Measurements from ENCODE around the gene DNAH5. TPM values are rescaled to one million over a fixed set of nuclear protein-coding genes. Genes with fewer than 3 reads are reported as not detected.

DNAH5 gene
- total and polyA plus RNA-seq, 2 donors (not counting 3 experiments of a cell fraction or from before 2014, with no cell fraction given): 0.23 to 1.7 TPM

DNA sequence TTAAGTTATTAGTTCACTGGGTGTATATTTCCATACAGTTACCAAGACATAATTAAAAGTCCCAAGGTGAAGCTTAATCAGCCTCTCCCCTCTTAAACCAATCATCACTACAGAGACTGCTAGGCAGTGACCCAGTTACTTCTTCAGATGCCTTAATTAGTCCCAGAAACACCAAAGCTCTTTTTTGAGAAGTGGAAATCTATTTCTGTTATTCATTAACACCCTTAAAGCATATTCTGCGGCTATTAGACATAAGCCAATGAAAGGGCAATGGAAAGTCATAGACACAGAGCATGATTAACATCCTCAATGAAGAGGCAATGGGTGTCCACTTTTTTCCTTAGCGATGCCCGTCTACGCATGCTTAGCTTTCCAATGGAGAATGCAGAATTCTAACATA, 48.3 kb upstream of the DNAH5 start:
- H3K27ac ChIP-seq (ENCODE audit: insufficient read depth, low read depth, low read length): no peak overlapping the region
- no peaks in the 10 kb centered on the region for H3K36me3 ChIP-seq (ENCODE audit: control insufficient read depth in 2 of 2, extremely low read depth in 1 of 2, insufficient read depth in 2 of 2, low read length in 2 of 2)
- dilution Hi-C loops (cut with MboI; ENCODE audit: extremely low pct_ligation_motif_present, low sequenced_read_pairs) (loop anchor here (25.0 kb wide), 2 partner anchors 120 to 295 kb away; no protein-coding TSS in a partner anchor), intact Hi-C loops (cut with micrococcal nuclease) (no loop called here)
- no peak for FAIRE-seq
- DNase-seq (ENCODE audit: low read depth, low spot score): no peak
- H3K9ac ChIP-seq (replicated peaks; ENCODE audit: extremely low read depth, insufficient read depth, low read length): no peak overlapping the region
- TF ChIP-seq MYC (IDR thresholded peaks at IDR 0.05; ENCODE audit: low read depth, low read length) (no peak), MAX (IDR thresholded peaks at IDR 0.05; ENCODE audit: insufficient read depth, insufficient read length) (no peak), POLR2AphosphoS5 (IDR thresholded peaks at IDR 0.05; ENCODE audit: insufficient read depth, low read depth, low read length) (no peak), FOS (IDR thresholded peaks at IDR 0.05; ENCODE audit: borderline replicate concordance, insufficient read depth, low read length) (no peak), JUN (IDR thresholded peaks at IDR 0.05; ENCODE audit: borderline replicate concordance, insufficient read depth, insufficient read length, low read depth) (no peak), POLR2A (IDR thresholded peaks at IDR 0.05; ENCODE audit: low read depth, low read length) (no peak), EZH2 (IDR thresholded peaks at IDR 0.05; ENCODE audit: borderline replicate concordance, low read depth, low read length, severe bottlenecking) (no peak), GATA2 (IDR thresholded peaks at IDR 0.05; ENCODE audit: insufficient read depth, insufficient read length, low read depth, low read length) (no peak)
- TF ChIP-seq, protein P1, sequence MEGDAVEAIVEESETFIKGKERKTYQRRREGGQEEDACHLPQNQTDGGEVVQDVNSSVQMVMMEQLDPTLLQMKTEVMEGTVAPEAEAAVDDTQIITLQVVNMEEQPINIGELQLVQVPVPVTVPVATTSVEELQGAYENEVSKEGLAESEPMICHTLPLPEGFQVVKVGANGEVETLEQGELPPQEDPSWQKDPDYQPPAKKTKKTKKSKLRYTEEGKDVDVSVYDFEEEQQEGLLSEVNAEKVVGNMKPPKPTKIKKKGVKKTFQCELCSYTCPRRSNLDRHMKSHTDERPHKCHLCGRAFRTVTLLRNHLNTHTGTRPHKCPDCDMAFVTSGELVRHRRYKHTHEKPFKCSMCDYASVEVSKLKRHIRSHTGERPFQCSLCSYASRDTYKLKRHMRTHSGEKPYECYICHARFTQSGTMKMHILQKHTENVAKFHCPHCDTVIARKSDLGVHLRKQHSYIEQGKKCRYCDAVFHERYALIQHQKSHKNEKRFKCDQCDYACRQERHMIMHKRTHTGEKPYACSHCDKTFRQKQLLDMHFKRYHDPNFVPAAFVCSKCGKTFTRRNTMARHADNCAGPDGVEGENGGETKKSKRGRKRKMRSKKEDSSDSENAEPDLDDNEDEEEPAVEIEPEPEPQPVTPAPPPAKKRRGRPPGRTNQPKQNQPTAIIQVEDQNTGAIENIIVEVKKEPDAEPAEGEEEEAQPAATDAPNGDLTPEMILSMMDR (IDR thresholded peaks at IDR 0.05; ENCODE audit: extremely low read depth in 1 of 2, insufficient read depth in 1 of 2, low read depth in 1 of 2, low read length in 2 of 2): no peak
- POLR2A ChIA-PET: no interaction called here
- H3K4me2 ChIP-seq (ENCODE audit: insufficient read depth, low read length): no peak overlapping the region
- H3K27me3 ChIP-seq (ENCODE audit: control insufficient read depth in 2 of 2, insufficient read depth in 2 of 2, low read length in 2 of 2): no peaks in the 10 kb centered on the region
- CTCF ChIA-PET: interaction anchor here (0.7 to 2.0 kb wide), 5 partner anchors 11 to 656 kb away, joined by 3 to 8 read pairs (median 4); no protein-coding TSS in a partner anchor
- peaks cover 2% of the 10 kb centered on the region for H3K9me3 ChIP-seq (replicated peaks; ENCODE audit: control insufficient read depth, insufficient read depth, low read length)
- H3K4me3 ChIP-seq (replicated peaks in 1 of 3; ENCODE audit: insufficient read depth in 1 of 3, low read depth in 1 of 3, low read length in 3 of 3): no peak overlapping the region
- no TSS peak for BruUV-seq (replicated peaks)
- H2AFZ ChIP-seq (ENCODE audit: low read depth, low read length): no peak overlapping the region
- no peaks in the 10 kb centered on the region for H3K9me1 ChIP-seq (replicated peaks; ENCODE audit: control insufficient read depth, extremely low read depth, insufficient read depth, low read length)
- peaks cover 3% of the 10 kb centered on the region for H3K4me1 ChIP-seq (ENCODE audit: control insufficient read depth, extremely low read depth, insufficient read depth, low read length)
- H4K20me1 ChIP-seq (replicated peaks; ENCODE audit: control insufficient read depth, extremely low read depth, insufficient read depth, low read length): no peaks in the 10 kb centered on the region
- H3K79me2 ChIP-seq (ENCODE audit: control insufficient read depth, insufficient read depth, low read length): no peaks in the 10 kb centered on the region

Data from endothelial cell of umbilical vein (primary cell).